GM10266 (cell line): ENCODE data around the gene CEP131.

ENCODE experiments used
- DNase-seq: peaks from one replicate; pipeline ENCODE4 v3.0.0; 2012; ENCODE audit errors: extremely low spot score
- CTCF ChIP-seq: IDR thresholded peaks from 2 replicates; pipeline ENCODE4 v1.5.1; 2012; ENCODE audit warnings: mild to moderate bottlenecking, low read depth; ENCODE audit not compliant: control insufficient read depth, insufficient read depth; ENCODE audit errors: missing control alignments

CEP131 gene

GRCh38 chr17:81222620-81222905 is 202 bp downstream of the CEP131 start:
- no peak for DNase-seq
- no peak for TF ChIP-seq CTCF

GRCh38 chr17:81221842-81222619 is 734 bp downstream of the CEP131 start:
- DNase-seq = no peak
- no peak for TF ChIP-seq CTCF

GRCh38 chr17:81221371-81221841 is 1.4 kb downstream of the CEP131 start:
- no peak for TF ChIP-seq CTCF
- no peak for DNase-seq

- TF ChIP-seq CTCF = no peak
- DNase-seq = no peak
These were observed 3.1 kb downstream of the CEP131 start for GRCh38 chr17:81219476-81220180.

GRCh38 chr17:81218991-81219390 is 3.8 kb downstream of the CEP131 start:
- no peak for TF ChIP-seq CTCF
- no peak for DNase-seq

GRCh38 chr17:81218459-81218858 is 4.3 kb downstream of the CEP131 start:
- no peak for DNase-seq
- TF ChIP-seq CTCF = no peak

GRCh38 chr17:81217491-81217890 is 5.3 kb downstream of the CEP131 start:
- no peak for DNase-seq
- no peak for TF ChIP-seq CTCF
